ENCODE results near the gene LIPH.
"Not testable (repeated sequence)": the region's sequence is repeated elsewhere in the genome, so short reads cannot be mapped to it uniquely, and the experiment has no call there.

Gene LIPH

GRCh38 chr3:185486394-185486793 lies 66.0 kb downstream of the LIPH start:
- DNase-seq (ENCODE audit: low read depth), result no peak

GRCh38 chr3:185484296-185484695 lies 68.1 kb downstream of the LIPH start:
- no peak for DNase-seq (ENCODE audit: low read depth)

GRCh38 chr3:185479373-185479945 lies 72.9 kb downstream of the LIPH start:
- no peak for DNase-seq (ENCODE audit: low read depth)

GRCh38 chr3:185477316-185477715 lies 75.1 kb downstream of the LIPH start:
- DNase-seq (ENCODE audit: low read depth), result no peak

- not testable (repeated sequence) for DNase-seq (ENCODE audit: low read depth)
Measured at GRCh38 chr3:185474922-185475321, 77.5 kb downstream of the LIPH start.

- no peak for DNase-seq (ENCODE audit: low read depth)
Measured at GRCh38 chr3:185473290-185473815, 79.0 kb downstream of the LIPH start.

GRCh38 chr3:185470323-185470722 lies 82.1 kb downstream of the LIPH start:
- no peak for DNase-seq (ENCODE audit: low read depth)

GRCh38 chr3:185469542-185469941 lies 82.8 kb downstream of the LIPH start:
- DNase-seq (ENCODE audit: low read depth), result no peak

- DNase-seq (ENCODE audit: low read depth), result not testable (repeated sequence)
Measured at GRCh38 chr3:185466123-185466522, 86.3 kb downstream of the LIPH start.

- no peak for DNase-seq (ENCODE audit: low read depth)
Measured at GRCh38 chr3:185465471-185465870, 86.9 kb downstream of the LIPH start.

GRCh38 chr3:185460719-185461350 lies 91.6 kb downstream of the LIPH start:
- DNase-seq (ENCODE audit: low read depth), result no peak

GRCh38 chr3:185460309-185460708 lies 92.1 kb downstream of the LIPH start:
- no peak for DNase-seq (ENCODE audit: low read depth)

- no peak for DNase-seq (ENCODE audit: low read depth)
Measured at GRCh38 chr3:185457376-185457775, 95.0 kb downstream of the LIPH start.

Data from stimulated activated CD8-positive, alpha-beta memory T cell treated with anti-CD3 and anti-CD28 coated beads, Interleukin-4, amount 100 ng/mL, for 24 hours (primary cell).